CD14-positive monocyte (primary cell): ENCODE results near the gene DEF6. TPM values are rescaled to one million over a fixed set of nuclear protein-coding genes. Genes with fewer than 3 reads are reported as not detected.

Source experiments
- DNase-seq, 3 donors: peaks; one replicate each; pipeline ENCODE4 v3.0.0-alpha.2; 2011 to 2022
- H2AFZ ChIP-seq: 2 replicates; pipeline ENCODE4 v1.6.0; 2012; ENCODE audit warnings: mild to moderate bottlenecking, low read depth, low read length, inconsistent platforms; ENCODE audit not compliant: insufficient read depth, poor library complexity, severe bottlenecking
- H3K27ac ChIP-seq, 2 donors: 1 replicate in 1 of 2; 2 replicates in 1 of 2; pipeline ENCODE4 v1.5.1; 2012 to 2013; ENCODE audit warnings: low read length in 2 of 2, control low read depth in 1 of 2, inconsistent platforms in 1 of 2, low read depth in 1 of 2, mild to moderate bottlenecking in 1 of 2
- H3K27me3 ChIP-seq, 2 donors: one replicate each; pipeline versions ENCODE4 v1.6.0 to v1.6.1; 2011 to 2013; ENCODE audit warnings: low read length in 2 of 2; ENCODE audit not compliant: control insufficient read depth in 2 of 2, insufficient read depth in 2 of 2
- H3K36me3 ChIP-seq, 2 donors: replicated peaks in 1 of 2; 1 replicate in 1 of 2; 2 replicates in 1 of 2; pipeline versions ENCODE4 v1.5.1 to v1.6.1; 2012 to 2013; ENCODE audit warnings: low read length in 2 of 2, control low read depth in 1 of 2, inconsistent platforms in 1 of 2, mild to moderate bottlenecking in 1 of 2; ENCODE audit not compliant: insufficient read depth in 2 of 2, control insufficient read depth in 1 of 2
- H3K4me1 ChIP-seq, 2 donors: 1 replicate in 1 of 2; 2 replicates in 1 of 2; pipeline versions ENCODE4 v1.5.1 to v1.6.1; 2012 to 2013; ENCODE audit warnings: low read length in 2 of 2, control low read depth in 1 of 2, inconsistent platforms in 1 of 2, mild to moderate bottlenecking in 1 of 2, moderate library complexity in 1 of 2; ENCODE audit not compliant: insufficient read depth in 2 of 2, control insufficient read depth in 1 of 2
- H3K4me2 ChIP-seq: replicated peaks from 2 replicates; pipeline ENCODE3; 2012; ENCODE audit warnings: low read length, moderate library complexity, mild to moderate bottlenecking; ENCODE audit not compliant: poor library complexity, severe bottlenecking; ENCODE audit errors: extremely low read depth
- H3K4me3 ChIP-seq, 3 experiments: fragments of 200-600 bp in 1 of 3; sonication (generic) in 1 of 3; replicated peaks in 1 of 3; 1 replicate in 2 of 3; 2 replicates in 1 of 3; pipeline ENCODE4 v1.5.1; 2011 to 2013; ENCODE audit warnings: low read length in 3 of 3, mild to moderate bottlenecking in 3 of 3, control low read depth in 2 of 3, low read depth in 2 of 3, inconsistent platforms in 1 of 3, moderate library complexity in 1 of 3
- H3K79me2 ChIP-seq: 2 replicates; pipeline ENCODE4 v1.6.0; 2012; ENCODE audit warnings: mild to moderate bottlenecking, control low read depth, inconsistent platforms, low read length, moderate library complexity; ENCODE audit not compliant: insufficient read depth
- H3K9ac ChIP-seq: 2 replicates; pipeline ENCODE4 v1.6.0; 2017; ENCODE audit warnings: low read length, mild to moderate bottlenecking; ENCODE audit not compliant: insufficient read depth, poor library complexity, severe bottlenecking
- H3K9me3 ChIP-seq, 2 donors: replicated peaks in 1 of 2; 1 replicate in 1 of 2; 2 replicates in 1 of 2; pipeline versions ENCODE4 v1.5.1 to v1.6.1; 2012 to 2013; ENCODE audit warnings: low read length in 2 of 2, control low read depth in 1 of 2; ENCODE audit not compliant: control insufficient read depth in 1 of 2, insufficient read depth in 1 of 2
- H4K20me1 ChIP-seq: 2 replicates; pipeline ENCODE4 v1.6.0; 2012; ENCODE audit warnings: mild to moderate bottlenecking, low read length, control low read depth, moderate library complexity; ENCODE audit not compliant: insufficient read depth
- H3K27ac Mint-ChIP-seq, 7 donors: one replicate each; pipeline ENCODE4 v1.8.0; 2020; ENCODE audit warnings: mild to moderate bottlenecking in 7 of 7, mixed read lengths in 7 of 7, moderate library complexity in 6 of 7, inconsistent platforms in 2 of 7
- H3K27me3 Mint-ChIP-seq, 3 donors: one replicate each; pipeline ENCODE4 v1.8.0; 2021 to 2022; ENCODE audit warnings: low read depth in 3 of 3, mild to moderate bottlenecking in 3 of 3, mixed read lengths in 3 of 3, moderate library complexity in 3 of 3, inconsistent platforms in 1 of 3
- H3K36me3 Mint-ChIP-seq, 2 donors: one replicate each; pipeline ENCODE4 v1.8.0; 2020; ENCODE audit warnings: mixed read lengths in 2 of 2, inconsistent platforms in 1 of 2, mild to moderate bottlenecking in 1 of 2
- H3K4me1 Mint-ChIP-seq: one replicate; pipeline ENCODE4 v1.8.0; 2020; ENCODE audit warnings: mild to moderate bottlenecking, mixed read lengths
- H3K4me3 Mint-ChIP-seq, 2 donors: one replicate each; pipeline ENCODE4 v1.8.0; 2020; ENCODE audit warnings: mild to moderate bottlenecking in 2 of 2, mixed read lengths in 2 of 2, moderate library complexity in 1 of 2
- H3K9me3 Mint-ChIP-seq, 7 donors: one replicate each; pipeline ENCODE4 v1.8.0; 2020 to 2022; ENCODE audit warnings: mixed read lengths in 7 of 7, mild to moderate bottlenecking in 6 of 7, moderate library complexity in 6 of 7, inconsistent platforms in 2 of 7
- WGBS: methylation state at CpG from one replicate; pipeline ENCODE4 v1.1.5; 2013; ENCODE audit warnings: missing lambda C conversion rate; ENCODE audit not compliant: insufficient coverage; 5-methylcytosine and 5-hydroxymethylcytosine counted together
- intact Hi-C, 2 donors: fragments of 100-400 bp; cut with micrococcal nuclease; formaldehyde crosslinking; loops; one replicate each; pipeline versions ENCODE4 v1.15.0 to v1.15.1; 2023
- polyA plus RNA-seq, 3 donors: library from polyadenylated mRNA; depleted of rRNA in 1 of 3; unstranded in 2 of 3; stranded (reverse) in 1 of 3; fragments of 300-500 nt in 2 of 3; fragments of >200 nt in 1 of 3; fragmentation: Illumina TruSeq in 2 of 3; gene quantifications; 1 replicate in 2 of 3; 2 replicates in 1 of 3; pipeline ENCODE4 v1.2.3, GENCODE V29; 2012 to 2021
- TF ChIP-seq, protein P1 (sequence below): fragments of 200-600 bp; IDR thresholded peaks from one replicate; pipeline ENCODE4 v1.8.0; 2022; ENCODE audit warnings: antibody characterized with exemption, mild to moderate bottlenecking

DEF6 gene
- polyA plus RNA-seq, 3 donors: 41.2 to 110 (median 59.3) TPM

DNA sequence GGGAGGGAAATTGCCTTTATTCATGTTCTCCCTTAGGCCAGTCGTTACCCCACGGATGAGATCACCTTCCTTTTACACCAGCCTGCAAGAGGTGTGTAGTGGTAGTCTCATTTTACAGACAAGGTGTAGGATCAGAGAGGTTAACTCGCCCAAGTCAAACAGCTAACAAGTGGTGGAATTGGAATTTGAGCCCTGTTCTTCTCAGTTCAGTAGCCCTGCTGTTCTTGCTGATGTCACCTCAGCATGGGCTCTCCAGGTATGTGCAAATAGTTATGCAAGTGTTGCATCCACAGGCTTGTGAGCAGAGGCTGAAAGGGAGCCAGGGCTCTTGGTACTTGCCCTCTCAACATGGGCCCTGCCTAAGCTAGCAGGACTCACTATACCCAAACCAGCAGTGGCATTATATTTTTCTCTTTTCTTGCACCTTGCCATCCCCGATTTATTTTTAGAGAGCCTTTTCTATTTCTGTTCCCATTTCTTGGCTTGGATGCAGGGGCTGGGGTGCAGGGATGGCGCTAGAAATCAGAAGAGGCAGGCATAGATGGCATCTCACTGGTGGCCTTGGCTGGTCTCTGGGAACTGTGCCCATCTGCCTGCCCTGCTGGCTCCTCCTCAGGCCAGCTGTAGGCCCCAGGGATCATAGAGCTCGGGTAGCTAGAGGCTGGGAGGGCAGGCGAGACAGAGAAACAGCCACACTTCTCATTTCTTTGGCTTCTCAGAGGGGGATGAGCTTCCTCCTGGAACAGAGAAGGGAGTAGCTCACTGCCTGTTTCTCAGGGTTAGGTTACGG lies 62.9 kb downstream of the DEF6 start:
- 70% methylated on average over 4 of the region's 8 CpGs for WGBS
- Histone ChIP-seq H3K9ac (no peak overlapping the region), H3K4me1 (peaks cover 13 to 23% of the 10 kb centered on the region in 2 donors), H3K9me3 (no peaks in the 10 kb centered on the region), H3K79me2 (no peaks in the 10 kb centered on the region), H3K4me3 (no peak overlapping the region), H3K27me3 (no peaks in the 10 kb centered on the region), H2AFZ (no peak overlapping the region), H3K4me2 (no peak overlapping the region), H3K27ac (no peak overlapping the region), H4K20me1 (peaks cover 79% of the 10 kb centered on the region), H3K36me3 (peaks cover 13 to 32% of the 10 kb centered on the region in 2 donors)
- TF ChIP-seq, protein P1, sequence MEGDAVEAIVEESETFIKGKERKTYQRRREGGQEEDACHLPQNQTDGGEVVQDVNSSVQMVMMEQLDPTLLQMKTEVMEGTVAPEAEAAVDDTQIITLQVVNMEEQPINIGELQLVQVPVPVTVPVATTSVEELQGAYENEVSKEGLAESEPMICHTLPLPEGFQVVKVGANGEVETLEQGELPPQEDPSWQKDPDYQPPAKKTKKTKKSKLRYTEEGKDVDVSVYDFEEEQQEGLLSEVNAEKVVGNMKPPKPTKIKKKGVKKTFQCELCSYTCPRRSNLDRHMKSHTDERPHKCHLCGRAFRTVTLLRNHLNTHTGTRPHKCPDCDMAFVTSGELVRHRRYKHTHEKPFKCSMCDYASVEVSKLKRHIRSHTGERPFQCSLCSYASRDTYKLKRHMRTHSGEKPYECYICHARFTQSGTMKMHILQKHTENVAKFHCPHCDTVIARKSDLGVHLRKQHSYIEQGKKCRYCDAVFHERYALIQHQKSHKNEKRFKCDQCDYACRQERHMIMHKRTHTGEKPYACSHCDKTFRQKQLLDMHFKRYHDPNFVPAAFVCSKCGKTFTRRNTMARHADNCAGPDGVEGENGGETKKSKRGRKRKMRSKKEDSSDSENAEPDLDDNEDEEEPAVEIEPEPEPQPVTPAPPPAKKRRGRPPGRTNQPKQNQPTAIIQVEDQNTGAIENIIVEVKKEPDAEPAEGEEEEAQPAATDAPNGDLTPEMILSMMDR: no peak
- Mint-ChIP-seq H3K27ac (peak overlapping the region in 1 of 7 donors; percentile 1), H3K9me3 (peaks cover 0 to 2% (median 0%) of the 10 kb centered on the region in 7 donors), H3K4me1 (peaks cover 29% of the 10 kb centered on the region), H3K4me3 (no peak overlapping the region), H3K36me3 (peaks cover 69 to 75% of the 10 kb centered on the region in 2 donors), H3K27me3 (peaks cover 13 to 19% (median 17%) of the 10 kb centered on the region in 3 donors)
- intact Hi-C loops: no loop called here
- DNase-seq: no peak

DNA sequence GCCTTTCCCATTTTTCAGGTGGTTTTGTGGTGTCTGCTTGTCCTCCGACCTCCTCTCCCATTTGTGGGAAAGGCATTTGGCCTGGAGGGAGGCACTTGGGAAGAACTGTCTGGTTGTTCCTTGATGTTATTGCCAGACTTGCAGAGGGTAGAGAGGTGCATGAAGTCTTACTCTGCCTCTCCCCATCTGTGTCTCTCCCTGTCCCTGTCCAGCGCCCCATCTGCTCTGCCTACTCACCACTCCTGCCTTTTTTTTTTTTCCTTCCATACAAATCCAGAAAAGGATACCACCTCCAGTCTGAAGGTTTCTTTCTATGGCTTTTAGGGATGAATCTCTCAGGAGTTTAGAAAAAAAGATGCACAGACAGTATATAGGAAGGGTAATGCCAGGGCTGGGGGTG lies 64.6 kb downstream of the DEF6 start:
- Mint-ChIP-seq H3K4me3 (peak overlapping the region in 1 of 2 donors; percentile 12), H3K9me3 (peaks cover 0 to 2% (median 0%) of the 10 kb centered on the region in 7 donors), H3K36me3 (peaks cover 67 to 71% of the 10 kb centered on the region in 2 donors), H3K4me1 (peaks cover 29% of the 10 kb centered on the region), H3K27ac (no peak overlapping the region), H3K27me3 (peaks cover 11 to 20% (median 16%) of the 10 kb centered on the region in 3 donors)
- peaks cover 74% of the 10 kb centered on the region for H4K20me1 ChIP-seq
- peaks cover 0 to 1% of the 10 kb centered on the region in 2 donors for H3K27me3 ChIP-seq
- no peak overlapping the region for H3K27ac ChIP-seq
- H3K9ac ChIP-seq: no peak overlapping the region
- peaks cover 13 to 23% of the 10 kb centered on the region in 2 donors for H3K4me1 ChIP-seq
- peaks cover 3 to 21% of the 10 kb centered on the region in 2 donors for H3K36me3 ChIP-seq
- no peak overlapping the region for H3K4me2 ChIP-seq
- H2AFZ ChIP-seq: no peak overlapping the region
- no CpG with 5 or more reads among the region's 2 CpGs for WGBS
- no peaks in the 10 kb centered on the region for H3K79me2 ChIP-seq
- H3K9me3 ChIP-seq: no peaks in the 10 kb centered on the region
- TF ChIP-seq, protein P1: no peak
- H3K4me3 ChIP-seq: no peak overlapping the region
- DNase-seq: no peak
- intact Hi-C loops: no loop called here
